ENCODE measurements around the gene SIX4. TPM values are rescaled to one million over a fixed set of nuclear protein-coding genes. Genes with fewer than 3 reads are reported as not detected.

The SIX4 gene
- total and polyA plus RNA-seq, 2 donors (not counting 1 experiment from before 2014, with no cell fraction given), result 9.1 to 18.3 TPM

- DNase-seq (ENCODE audit: low read depth in 2 of 2), result no peak
- Histone ChIP-seq H3K4me2 (ENCODE audit: extremely low read depth, insufficient read depth, low read length) (no peak overlapping the region), H3K4me1 (ENCODE audit: control insufficient read depth, extremely low read depth, insufficient read depth, low read length) (peaks cover 6% of the 10 kb centered on the region), H3K4me3 (replicated peaks in 1 of 4; ENCODE audit: control extremely low read depth in 1 of 4, insufficient read depth in 1 of 4, low read depth in 3 of 4, low read length in 4 of 4) (no peak overlapping the region), H3K36me3 (ENCODE audit: control insufficient read depth, insufficient read depth, low read length) (no peaks in the 10 kb centered on the region), H2AFZ (ENCODE audit: low read length) (no peak overlapping the region), H3K27ac (ENCODE audit: insufficient read depth, low read length) (no peak overlapping the region), H3K9me3 (ENCODE audit: control insufficient read depth, insufficient read depth, low read depth, low read length) (no peaks in the 10 kb centered on the region), H4K20me1 (ENCODE audit: control insufficient read depth, extremely low read depth, insufficient read depth, low read length) (no peaks in the 10 kb centered on the region), H3K9ac (ENCODE audit: insufficient read depth, low read length) (no peak overlapping the region), H3K79me2 (ENCODE audit: control insufficient read depth, insufficient read depth, low read length) (no peaks in the 10 kb centered on the region), H3K27me3 (ENCODE audit: control insufficient read depth, insufficient read depth, low read length) (no peaks in the 10 kb centered on the region)
- TF ChIP-seq EZH2 (IDR thresholded peaks at IDR 0.05; ENCODE audit: low read length, missing control alignments), result no peak
- TF ChIP-seq CTCF (conservative IDR thresholded peaks at IDR 0.05 in 1 of 2, IDR thresholded peaks at IDR 0.05 in 1 of 2; ENCODE audit: low read depth in 1 of 2, low read length in 2 of 2), result no peak
Measured at GRCh38 chr14:60662982-60663381, 61.2 kb downstream of the SIX4 start.

GRCh38 chr14:60661721-60662120 lies 62.4 kb downstream of the SIX4 start:
- no peak overlapping the region for H3K4me2 ChIP-seq (ENCODE audit: extremely low read depth, insufficient read depth, low read length)
- H3K27ac ChIP-seq (ENCODE audit: insufficient read depth, low read length), result no peak overlapping the region
- H2AFZ ChIP-seq (ENCODE audit: low read length), result no peak overlapping the region
- no peak for TF ChIP-seq EZH2 (IDR thresholded peaks at IDR 0.05; ENCODE audit: low read length, missing control alignments)
- no peak for TF ChIP-seq CTCF (conservative IDR thresholded peaks at IDR 0.05 in 1 of 2, IDR thresholded peaks at IDR 0.05 in 1 of 2; ENCODE audit: low read depth in 1 of 2, low read length in 2 of 2)
- DNase-seq (ENCODE audit: low read depth in 2 of 2), result no peak
- H3K4me1 ChIP-seq (ENCODE audit: control insufficient read depth, extremely low read depth, insufficient read depth, low read length), result peaks cover 9% of the 10 kb centered on the region
- H4K20me1 ChIP-seq (ENCODE audit: control insufficient read depth, extremely low read depth, insufficient read depth, low read length), result no peaks in the 10 kb centered on the region
- no peaks in the 10 kb centered on the region for H3K36me3 ChIP-seq (ENCODE audit: control insufficient read depth, insufficient read depth, low read length)
- H3K79me2 ChIP-seq (ENCODE audit: control insufficient read depth, insufficient read depth, low read length), result no peaks in the 10 kb centered on the region
- no peaks in the 10 kb centered on the region for H3K9me3 ChIP-seq (ENCODE audit: control insufficient read depth, insufficient read depth, low read depth, low read length)
- no peak overlapping the region for H3K4me3 ChIP-seq (replicated peaks in 1 of 4; ENCODE audit: control extremely low read depth in 1 of 4, insufficient read depth in 1 of 4, low read depth in 3 of 4, low read length in 4 of 4)
- H3K27me3 ChIP-seq (ENCODE audit: control insufficient read depth, insufficient read depth, low read length), result no peaks in the 10 kb centered on the region
- no peak overlapping the region for H3K9ac ChIP-seq (ENCODE audit: insufficient read depth, low read length)

Other genes with a start within 250 kb of the SIX4 start
- gene C14orf39, start 238.3 kb downstream of the SIX4 start, total RNA-seq, result not detected in 2 replicates
- gene C14orf39, start 238.3 kb downstream of the SIX4 start, polyA plus RNA-seq, result 0.01 and 0.06 TPM in 2 replicates
- gene SIX6, start 215.2 kb downstream of the SIX4 start, total RNA-seq, result not detected in 2 replicates
- gene SIX6, start 215.2 kb downstream of the SIX4 start, polyA plus RNA-seq, result not detected in 2 replicates
- 1.8 and 8.3 TPM in 2 replicates for gene SIX1, start 74.9 kb downstream of the SIX4 start, total RNA-seq
- 6.9 and 11.3 TPM in 2 replicates for gene SIX1, start 74.9 kb downstream of the SIX4 start, polyA plus RNA-seq
- 33.6 and 48.2 TPM in 2 replicates for gene MNAT1, start 10.4 kb upstream of the SIX4 start, total RNA-seq
- gene MNAT1, start 10.4 kb upstream of the SIX4 start, polyA plus RNA-seq, result 52.5 and 58.5 TPM in 2 replicates